Glutamatergic neuron (in vitro differentiated cells): Measurements from ENCODE around the gene VPS35L. TPM values are rescaled to one million over a fixed set of nuclear protein-coding genes. Genes with fewer than 3 reads are reported as not detected.

Source experiments
- DNase-seq: peaks from one replicate; pipeline ENCODE4 v3.0.0; 2022
- H3K27ac Mint-ChIP-seq: one replicate; pipeline ENCODE4 v1.8.0; 2020; ENCODE audit warnings: mild to moderate bottlenecking, mixed read lengths, inconsistent platforms; ENCODE audit not compliant: unreplicated experiment
- H3K27me3 Mint-ChIP-seq: one replicate; pipeline ENCODE4 v1.8.0; 2020; ENCODE audit warnings: mild to moderate bottlenecking, moderate library complexity, mixed read lengths, inconsistent platforms; ENCODE audit not compliant: unreplicated experiment
- H3K36me3 Mint-ChIP-seq: one replicate; pipeline ENCODE4 v1.8.0; 2020; ENCODE audit warnings: mild to moderate bottlenecking, mixed read lengths, inconsistent platforms; ENCODE audit not compliant: unreplicated experiment
- H3K4me1 Mint-ChIP-seq: one replicate; pipeline ENCODE4 v1.8.0; 2020; ENCODE audit warnings: mild to moderate bottlenecking, low read depth, mixed read lengths, inconsistent platforms; ENCODE audit not compliant: unreplicated experiment
- H3K4me3 Mint-ChIP-seq: one replicate; pipeline ENCODE4 v1.8.0; 2020; ENCODE audit warnings: mild to moderate bottlenecking, mixed read lengths, inconsistent platforms; ENCODE audit not compliant: unreplicated experiment
- H3K9me3 Mint-ChIP-seq: one replicate; pipeline ENCODE4 v1.8.0; 2020; ENCODE audit warnings: mild to moderate bottlenecking, moderate library complexity, mixed read lengths, inconsistent platforms; ENCODE audit not compliant: unreplicated experiment
- CTCF ChIP-seq: fragments of 200-600 bp; sonication (generic); IDR thresholded peaks from one replicate; pipeline ENCODE4 v1.5.0; 2021; ENCODE audit not compliant: partially characterized antibody, unreplicated experiment
- total RNA-seq: library from RNA; stranded (reverse); fragmentation: NEBNext Ultra II Directional; extraction: Animal tissue kit (Norgen Biotek cat#: 25700); gene quantifications from one replicate; pipeline ENCODE4 v1.2.1, GENCODE V29; 2021; ENCODE audit not compliant: unreplicated experiment

The VPS35L gene
- total RNA-seq, 1 donor from 2014 or later, result 57.1 TPM

DNA sequence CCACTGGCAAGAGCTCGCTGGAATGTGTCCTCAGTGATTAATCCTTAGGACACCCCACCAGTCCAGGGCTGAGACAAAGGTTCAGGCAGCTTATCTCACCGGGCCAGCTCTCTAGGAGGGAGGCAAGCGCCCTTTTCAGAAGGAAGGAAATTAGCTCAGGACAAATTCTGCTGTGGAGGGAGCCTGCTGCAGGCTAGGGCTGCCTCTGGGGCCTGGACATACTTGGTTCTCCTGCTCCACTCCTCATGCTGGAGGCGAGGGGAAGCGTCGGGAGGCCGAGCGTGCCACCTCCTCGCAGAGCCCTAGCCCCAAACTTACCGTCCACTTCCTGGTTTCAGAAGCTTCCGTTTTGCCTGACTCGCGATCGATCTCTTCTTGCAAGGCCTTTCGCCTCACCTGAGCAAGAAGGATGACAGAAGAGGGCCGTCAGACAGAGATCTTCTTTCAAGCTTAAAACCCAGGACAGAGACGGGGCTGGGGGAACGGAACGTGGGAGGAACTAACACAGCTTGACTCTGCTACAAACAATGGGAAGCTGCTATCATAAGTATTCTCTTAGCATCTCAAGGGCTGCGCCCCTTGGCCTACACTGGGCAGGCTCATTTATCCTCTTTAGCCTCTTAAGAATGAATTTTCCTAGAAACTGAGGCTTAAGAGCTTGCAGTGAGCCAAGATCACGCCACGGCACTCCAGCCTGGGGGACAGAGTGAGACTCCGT lies 154.8 kb downstream of the VPS35L start:
- Mint-ChIP-seq H3K36me3 (no peaks in the 10 kb centered on the region), H3K4me1 (peaks cover 5% of the 10 kb centered on the region), H3K4me3 (no peak overlapping the region), H3K27me3 (peaks cover 5% of the 10 kb centered on the region), H3K9me3 (peaks cover 6% of the 10 kb centered on the region), H3K27ac (no peak overlapping the region)
- no peak for DNase-seq
- no peak for TF ChIP-seq CTCF

DNA sequence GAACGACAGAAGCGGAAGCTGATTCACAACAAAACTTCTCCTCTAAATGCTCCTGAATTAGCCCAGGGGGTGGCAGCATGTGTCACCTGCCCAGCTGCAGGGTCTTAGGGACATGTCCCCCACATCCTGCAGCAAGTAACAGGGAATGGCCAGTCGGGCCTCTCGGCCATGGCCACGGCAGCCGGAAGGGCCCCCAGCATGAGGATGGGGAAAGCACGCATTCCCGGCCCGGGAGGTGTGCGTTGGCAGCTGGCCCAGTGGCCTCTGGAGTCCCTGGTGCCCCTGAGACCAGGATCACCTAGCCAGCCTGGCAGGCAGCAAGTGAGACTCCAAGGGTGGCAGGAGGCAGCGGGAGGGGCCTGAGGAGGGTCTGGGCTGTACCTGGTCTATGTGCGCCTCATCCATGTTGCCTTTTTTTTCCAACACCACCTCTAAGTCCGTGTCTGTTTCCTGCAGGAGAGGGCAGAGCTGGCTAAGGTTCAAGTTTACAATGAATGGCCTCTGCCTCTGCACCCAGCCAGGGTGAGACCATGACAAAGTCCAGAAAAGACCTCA lies 155.6 kb downstream of the VPS35L start:
- Mint-ChIP-seq H3K27me3 (peaks cover 5% of the 10 kb centered on the region), H3K9me3 (peaks cover 6% of the 10 kb centered on the region), H3K4me1 (peaks cover 5% of the 10 kb centered on the region), H3K36me3 (no peaks in the 10 kb centered on the region), H3K27ac (no peak overlapping the region), H3K4me3 (no peak overlapping the region)
- no peak for DNase-seq
- no peak for TF ChIP-seq CTCF

DNA sequence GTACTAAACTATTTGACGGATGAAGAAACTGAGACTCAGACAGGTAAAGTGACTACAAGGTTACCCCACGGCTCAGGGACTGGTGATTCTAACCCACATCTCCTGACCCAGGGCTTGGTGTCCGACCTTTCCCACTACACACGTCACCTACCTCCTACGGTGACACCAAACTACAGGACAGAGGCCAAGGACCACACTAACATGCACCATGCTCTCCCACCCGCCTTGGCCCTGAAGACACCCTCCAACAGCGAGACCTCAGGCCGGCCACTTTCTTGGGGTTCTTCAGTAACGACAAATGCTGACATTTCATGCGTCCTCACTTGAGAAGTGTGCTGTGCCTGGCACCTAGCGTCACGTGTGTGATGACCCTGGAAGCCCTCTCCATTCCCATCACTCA lies 156.1 kb downstream of the VPS35L start:
- no peak for TF ChIP-seq CTCF
- DNase-seq, result no peak
- Mint-ChIP-seq H3K9me3 (peaks cover 6% of the 10 kb centered on the region), H3K36me3 (no peaks in the 10 kb centered on the region), H3K27ac (no peak overlapping the region), H3K4me1 (peaks cover 10% of the 10 kb centered on the region), H3K27me3 (peaks cover 5% of the 10 kb centered on the region), H3K4me3 (no peak overlapping the region)

GRCh38 chr16:19712418-19713058 lies 157.0 kb downstream of the VPS35L start:
- no peaks in the 10 kb centered on the region for H3K36me3 Mint-ChIP-seq
- peaks cover 6% of the 10 kb centered on the region for H3K9me3 Mint-ChIP-seq
- DNase-seq, result no peak
- H3K4me3 Mint-ChIP-seq, result no peak overlapping the region
- H3K4me1 Mint-ChIP-seq, result peaks cover 13% of the 10 kb centered on the region
- TF ChIP-seq CTCF, result no peak
- peaks cover 8% of the 10 kb centered on the region for H3K27me3 Mint-ChIP-seq
- H3K27ac Mint-ChIP-seq, result no peak overlapping the region

DNA sequence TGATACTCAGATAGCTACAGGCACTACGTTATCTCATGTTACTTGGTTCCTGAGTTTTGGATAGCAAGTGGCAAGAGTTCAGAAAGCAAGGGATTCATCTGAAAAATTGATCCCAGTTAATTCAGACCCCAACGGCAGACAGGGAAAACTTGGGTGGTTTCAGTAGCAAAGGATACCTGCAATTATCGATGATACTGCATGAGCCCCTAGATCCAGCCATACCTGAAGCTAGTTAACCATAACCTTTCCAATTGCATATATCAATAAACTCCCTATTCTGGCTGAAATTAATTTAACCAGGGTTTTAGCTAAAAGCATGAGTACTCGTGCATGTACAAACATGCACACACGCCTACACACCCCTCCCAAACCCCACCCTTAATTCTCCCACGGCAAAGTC lies 158.2 kb downstream of the VPS35L start:
- H3K9me3 Mint-ChIP-seq, result peaks cover 6% of the 10 kb centered on the region
- H3K4me1 Mint-ChIP-seq, result peaks cover 13% of the 10 kb centered on the region
- H3K4me3 Mint-ChIP-seq, result no peak overlapping the region
- no peak for DNase-seq
- no peaks in the 10 kb centered on the region for H3K36me3 Mint-ChIP-seq
- H3K27ac Mint-ChIP-seq, result no peak overlapping the region
- no peak for TF ChIP-seq CTCF
- H3K27me3 Mint-ChIP-seq, result peaks cover 8% of the 10 kb centered on the region
